Vagina (tissue), 2 donors: ENCODE data around the gene NUDT14.

Experiments used
- CTCF ChIP-seq, 3 experiments: fragments of 450-650 bp in 2 of 3; fragments of 200-600 bp in 1 of 3; sonication (generic) in 1 of 3; IDR thresholded peaks; one replicate each; pipeline ENCODE4 v1.5.1; 2017 to 2019; ENCODE audit warnings: antibody characterized with exemption in 3 of 3, mild to moderate bottlenecking in 2 of 3, moderate library complexity in 2 of 3
- POLR2A ChIP-seq, 2 donors: fragments of 450-650 bp; IDR thresholded peaks; one replicate each; pipeline ENCODE4 v1.6.1; 2017; ENCODE audit warnings: antibody characterized with exemption in 2 of 2, mild to moderate bottlenecking in 2 of 2, moderate library complexity in 2 of 2

- TF ChIP-seq CTCF (IDR thresholded peaks at IDR 0.05) (no peak), POLR2A (IDR thresholded peaks at IDR 0.05) (no peak)
Measured at GRCh38 chr14:105219043-105219612, 38.0 kb upstream of the NUDT14 start.
